Activated T-cell treated with anti-CD3 and anti-CD28 coated beads, Interleukin-2, amount 50 U/mL, for 1 hour (primary cell): ENCODE measurements around the gene TK2.

Source experiments
- DNase-seq: peaks from one replicate; pipeline ENCODE4 v3.0.0-alpha.2; 2020

Gene TK2

GRCh38 chr16:66460703-66461102, 89.2 kb downstream of the TK2 start:
- no peak for DNase-seq

- no peak for DNase-seq
Observed at GRCh38 chr16:66459878-66460277, 90.0 kb downstream of the TK2 start.

- no peak for DNase-seq
Observed at GRCh38 chr16:66458853-66459252, 91.1 kb downstream of the TK2 start.

GRCh38 chr16:66458292-66458691, 91.6 kb downstream of the TK2 start:
- DNase-seq: no peak
